HG03457 (cell line): ENCODE results near the gene UCHL1.

Source experiments
- ATAC-seq: cut with Tn5 transposase; IDR thresholded peaks from one replicate; pipeline ENCODE4 v1.9.1; 2021; ENCODE audit warnings: moderate number of reproducible peaks; ENCODE audit not compliant: unreplicated experiment

Gene UCHL1

GRCh38 chr4:41256740-41257256 lies at the start of gene UCHL1:
Gene UCHL1, plus strand, starts transcription at chr4:41256928. Its CDS starts 49 bp downstream, at chr4:41256977.
- ATAC-seq, result no peak

GRCh38 chr4:41207291-41207831 lies 49.4 kb upstream of the UCHL1 start:
- no peak for ATAC-seq

DNA sequence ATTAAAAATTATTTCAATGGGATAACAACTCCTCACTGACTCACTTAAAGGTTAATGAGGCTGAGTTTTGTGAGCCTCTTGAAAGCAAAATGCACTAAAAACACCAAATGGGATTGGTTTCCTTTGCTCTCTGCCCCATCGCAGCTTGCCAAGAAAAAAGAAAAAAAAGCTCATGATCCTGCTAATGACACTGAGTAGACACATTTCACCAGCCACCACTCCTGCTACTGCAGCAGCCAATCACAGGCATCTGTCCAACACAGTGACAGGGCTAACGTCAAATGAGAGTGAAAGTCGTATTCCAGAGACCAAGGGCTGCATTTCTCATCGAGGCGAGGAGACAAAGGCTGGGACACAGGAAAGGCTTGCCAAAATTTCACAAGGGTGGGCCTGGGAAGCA lies 47.5 kb upstream of the UCHL1 start:
- no peak for ATAC-seq

DNA sequence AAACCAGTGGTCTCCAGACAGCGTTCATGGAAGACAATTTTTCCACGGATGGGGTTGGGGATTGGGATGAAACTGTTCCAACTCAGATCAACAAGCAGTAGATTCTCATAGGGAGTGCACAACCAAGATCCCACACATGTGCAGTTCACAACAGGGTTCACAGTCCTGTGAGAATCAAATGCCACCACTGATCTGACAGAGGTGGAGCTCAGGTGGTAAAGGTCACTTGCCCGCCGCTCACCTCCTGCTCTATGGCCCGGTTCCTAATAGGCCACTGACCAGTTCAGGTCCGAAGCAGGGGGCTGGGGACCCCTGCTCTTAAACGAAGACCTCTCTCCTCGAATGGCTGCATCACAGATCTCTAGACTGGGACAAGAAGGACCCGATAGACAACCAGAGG lies 46.8 kb upstream of the UCHL1 start:
- ATAC-seq, result no peak

GRCh38 chr4:41211951-41212615 lies 44.6 kb upstream of the UCHL1 start:
- ATAC-seq, result no peak

- no peak for ATAC-seq
Measured at GRCh38 chr4:41212616-41213203, 44.0 kb upstream of the UCHL1 start.

GRCh38 chr4:41213625-41214135 lies 43.0 kb upstream of the UCHL1 start:
- no peak for ATAC-seq

GRCh38 chr4:41214136-41214824 lies 42.4 kb upstream of the UCHL1 start, which contains the start of gene APBB2:
Gene APBB2, minus strand, starts transcription at chr4:41214542. Its CDS starts 181,288 bp downstream, at chr4:41033254.
- ATAC-seq, result peak; percentile 47

- ATAC-seq, result no peak
Measured at GRCh38 chr4:41214825-41215146, 41.9 kb upstream of the UCHL1 start.

DNA sequence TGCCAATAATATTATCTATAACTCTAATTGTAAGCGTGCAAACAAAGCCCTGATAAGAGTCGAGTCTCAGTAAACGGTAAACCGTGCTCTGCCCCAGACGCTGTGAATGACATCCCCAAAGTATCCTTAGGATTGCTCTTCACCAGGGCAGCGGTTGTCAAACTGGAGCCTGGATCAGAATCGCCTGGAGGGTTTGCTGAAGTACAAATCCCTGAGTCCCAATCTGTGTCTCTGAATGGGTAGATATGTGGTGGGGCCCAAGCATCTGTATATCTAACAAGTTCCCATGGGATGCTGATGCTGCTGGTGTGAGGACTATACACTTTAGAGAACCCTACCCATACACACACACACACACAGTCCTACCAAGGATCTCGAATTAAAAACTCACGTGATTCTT lies 41.6 kb upstream of the UCHL1 start:
- no peak for ATAC-seq

DNA sequence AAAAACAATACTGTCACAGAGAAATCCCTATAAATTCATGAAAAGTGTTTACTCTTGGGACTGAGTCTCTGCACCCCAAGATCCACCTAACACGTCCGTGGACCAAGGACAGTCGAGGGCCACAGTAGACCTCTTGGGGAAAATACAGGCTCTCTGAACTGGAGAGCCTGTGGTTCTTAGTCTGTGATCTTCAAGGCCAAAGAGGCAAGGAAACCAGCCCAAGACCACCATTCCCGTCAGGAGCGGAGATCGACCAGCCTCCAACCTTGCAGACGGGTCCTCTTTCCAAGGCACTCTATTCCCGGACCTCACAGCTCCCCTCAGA lies 40.8 kb upstream of the UCHL1 start:
- no peak for ATAC-seq

DNA sequence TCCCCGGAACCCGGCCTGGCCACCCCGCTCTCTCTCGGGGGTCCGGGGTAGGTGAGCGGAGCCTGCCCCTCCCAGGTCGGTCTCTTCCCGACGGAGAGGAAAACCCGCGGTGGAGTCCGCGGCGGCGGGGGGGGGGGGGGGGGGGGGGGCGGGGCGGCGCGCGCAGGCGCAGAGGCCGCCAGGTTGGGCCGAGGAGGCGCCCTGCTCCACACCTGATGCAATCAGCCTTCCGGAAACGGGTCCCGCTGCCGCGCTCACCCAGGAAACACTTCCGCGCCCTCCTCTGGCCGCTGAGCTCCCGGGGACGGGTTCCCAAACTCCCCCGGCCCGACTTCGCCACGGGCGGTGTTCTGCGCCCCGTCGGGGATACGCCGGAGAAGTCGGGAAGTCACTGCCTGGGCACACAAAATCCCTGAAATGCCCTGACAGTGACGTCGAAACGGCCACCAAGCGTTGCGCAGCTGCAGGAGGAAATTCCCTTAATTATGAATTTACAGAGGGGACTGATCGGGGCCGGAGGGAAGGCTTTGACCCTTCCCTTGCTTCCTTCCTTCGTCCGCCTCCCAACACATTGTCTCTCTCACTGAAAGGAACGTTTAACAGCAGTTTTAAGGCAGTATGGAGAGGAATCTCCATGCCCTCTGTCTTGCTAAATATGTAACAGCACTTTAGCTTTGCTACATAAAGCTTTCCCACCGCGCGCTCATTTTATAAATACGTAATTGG lies 40.3 kb upstream of the UCHL1 start:
- ATAC-seq, result peak; percentile 57

DNA sequence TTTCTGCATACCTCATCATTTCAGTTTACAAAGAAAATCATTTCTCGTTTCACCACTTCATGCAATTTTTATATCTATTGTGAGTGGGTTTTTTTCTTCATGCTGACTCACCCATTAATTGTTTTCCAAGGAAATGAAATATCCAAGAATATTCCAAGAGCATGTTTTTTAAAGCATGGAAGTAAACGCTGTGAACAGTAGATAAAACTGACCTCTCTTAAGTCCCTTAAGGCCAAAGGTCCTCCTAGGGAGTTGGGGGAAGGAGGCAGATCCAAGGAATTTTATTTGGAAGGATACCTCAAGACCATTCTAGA lies 39.8 kb upstream of the UCHL1 start:
- ATAC-seq, result no peak

DNA sequence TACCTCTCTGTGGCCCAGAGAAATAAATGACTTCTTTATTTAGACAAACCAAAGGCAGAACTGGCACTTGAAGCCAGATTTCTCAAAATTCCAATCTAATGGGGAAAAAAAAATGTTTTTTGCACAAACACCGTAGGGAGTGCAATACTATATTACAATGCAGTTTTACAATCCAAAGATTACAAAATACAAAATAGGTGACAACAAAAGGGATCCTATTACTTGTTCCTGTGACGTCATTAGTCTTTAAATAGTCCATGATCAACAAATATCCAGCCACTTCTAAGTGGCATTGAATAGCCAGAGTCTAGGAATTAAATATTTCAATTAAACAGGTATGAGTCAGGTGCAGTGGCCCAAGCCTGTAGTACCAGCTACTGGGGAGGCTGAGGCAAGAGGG lies 39.4 kb upstream of the UCHL1 start:
- ATAC-seq, result no peak

GRCh38 chr4:41218703-41219102 lies 38.0 kb upstream of the UCHL1 start:
- ATAC-seq, result no peak

GRCh38 chr4:41219421-41219950 lies 37.2 kb upstream of the UCHL1 start:
- no peak for ATAC-seq

DNA sequence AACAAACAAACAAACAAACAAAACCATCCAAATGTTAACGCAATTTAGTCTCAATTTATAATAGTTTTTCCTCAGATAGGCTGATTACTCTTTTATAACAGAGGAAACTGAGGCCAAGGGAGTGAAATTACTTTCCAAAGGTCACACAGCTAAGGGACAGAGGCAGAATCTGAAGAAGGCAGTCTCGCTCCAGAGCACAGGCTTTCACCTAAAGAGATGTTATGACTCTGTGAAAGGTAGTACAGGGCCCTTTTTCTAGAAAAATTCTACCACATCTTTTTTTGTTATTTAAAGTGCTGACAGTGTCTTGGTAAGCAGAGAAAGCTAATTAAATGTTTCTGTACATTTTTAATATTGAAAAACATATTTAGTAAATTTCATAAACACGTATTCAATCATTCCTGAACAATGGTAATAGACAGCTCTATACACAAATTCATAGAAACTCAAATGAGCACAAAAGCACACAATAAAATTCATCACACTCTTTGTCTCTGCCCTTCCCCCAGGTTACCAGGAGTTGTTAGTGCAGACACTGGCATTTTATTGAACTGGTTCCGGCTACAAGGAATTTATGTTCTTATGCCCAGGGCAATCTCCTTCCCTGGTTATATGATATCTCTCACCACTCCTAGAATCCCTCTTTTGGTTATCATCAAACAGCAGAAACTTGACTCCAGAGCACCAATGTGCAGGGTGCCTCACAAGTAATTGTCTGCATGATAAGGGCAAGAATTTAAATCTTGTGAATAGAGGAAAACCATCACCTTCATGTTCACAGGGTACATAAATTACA lies 34.7 kb upstream of the UCHL1 start:
- ATAC-seq, result no peak

DNA sequence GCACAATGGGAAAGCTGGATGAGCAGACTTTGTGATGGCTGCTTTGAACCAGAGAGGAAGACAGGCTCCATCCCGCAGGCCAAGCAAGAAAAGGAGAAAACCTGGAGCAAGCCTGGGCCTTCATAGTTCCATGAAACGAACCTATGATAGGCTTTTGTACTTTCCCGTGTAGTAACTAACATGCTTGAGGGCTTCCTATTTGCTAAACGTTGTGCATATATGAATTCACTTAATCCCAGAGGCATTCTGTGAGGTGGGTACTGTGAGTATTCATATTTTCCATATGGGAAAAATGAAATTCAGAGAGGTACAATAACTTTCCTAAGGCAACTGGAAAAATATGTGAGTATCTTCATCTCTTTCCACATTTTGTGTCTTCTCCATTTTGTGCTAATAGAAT lies 28.8 kb upstream of the UCHL1 start:
- ATAC-seq, result no peak

- ATAC-seq, result no peak
Measured at GRCh38 chr4:41232406-41232805, 24.3 kb upstream of the UCHL1 start.

DNA sequence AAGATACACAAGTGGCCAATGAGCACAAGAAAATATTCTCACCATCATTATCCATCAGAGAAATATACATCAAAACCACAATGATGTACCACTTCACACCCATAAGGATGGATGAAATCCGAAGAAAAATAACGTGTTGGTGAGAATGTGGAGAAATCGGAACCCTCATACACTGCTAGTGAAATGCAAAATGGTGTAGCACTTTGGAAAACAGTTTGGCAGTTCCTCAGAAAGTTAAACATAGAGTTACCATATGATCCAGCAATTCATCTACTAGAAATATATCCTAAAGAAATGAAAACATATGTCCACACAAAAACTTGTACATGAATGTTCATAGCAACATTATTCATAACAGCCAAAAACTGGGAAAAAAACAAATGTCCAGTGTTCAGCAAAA lies 23.9 kb upstream of the UCHL1 start:
- no peak for ATAC-seq
